Measurements from ENCODE around the gene ZNF205. TPM values are rescaled to one million over a fixed set of nuclear protein-coding genes. Genes with fewer than 3 reads are reported as not detected.

Gene ZNF205
- total and polyA plus RNA-seq, 9 of the 15 experiments (the other 6 are each of a cell fraction or from before 2014, with no cell fraction given): 2.4 to 11.8 (median 5.1) TPM; not detected in 2

- no peak for TF ChIP-seq ZBTB5 (IDR thresholded peaks at IDR 0.05)
- TF ChIP-seq RBBP5 (IDR thresholded peaks at IDR 0.05; ENCODE audit: borderline replicate concordance, insufficient read depth, low read length, poor library complexity, severe bottlenecking): peak; percentile 66
- no peak for TF ChIP-seq ZNF3 (CRISPR knock-in tag; IDR thresholded peaks at IDR 0.05)
- peak; percentile 55 for TF ChIP-seq NEUROD1 (IDR thresholded peaks at IDR 0.05; ENCODE audit: borderline replicate concordance, low read depth, low read length, partially characterized antibody)
- TF ChIP-seq TAL1 (IDR thresholded peaks at IDR 0.05): no peak
- no peak for TF ChIP-seq SREBF1 (IDR thresholded peaks at IDR 0.05; ENCODE audit: borderline replicate concordance, low read depth, low read length)
- TF ChIP-seq ZFP91 (CRISPR knock-in tag; IDR thresholded peaks at IDR 0.05): no peak
- TF ChIP-seq HSF4 (CRISPR knock-in tag; IDR thresholded peaks at IDR 0.05; ENCODE audit: borderline replicate concordance): no peak
- no peak for TF ChIP-seq ZNF507 (tag; conservative IDR thresholded peaks at IDR 0.05)
- no peak for TF ChIP-seq TCF15 (CRISPR knock-in tag; IDR thresholded peaks at IDR 0.05)
- no peak for TF ChIP-seq RBM15 (IDR thresholded peaks at IDR 0.05; ENCODE audit: insufficient read depth, low read length)
- TF ChIP-seq PHF21A (IDR thresholded peaks at IDR 0.05; ENCODE audit: borderline replicate concordance, low read depth): no peak
- no peak for TF ChIP-seq BRF1 (IDR thresholded peaks at IDR 0.05; ENCODE audit: borderline replicate concordance, extremely low read depth, insufficient read length)
- TF ChIP-seq PREB (CRISPR knock-in tag; IDR thresholded peaks at IDR 0.05): 0 out of 2 replicates have a peak, but pooled peaks have one; percentile 14
- no peak for TF ChIP-seq ARID1B (IDR thresholded peaks at IDR 0.05)
- TF ChIP-seq SMAD4 (CRISPR knock-in tag; conservative IDR thresholded peaks at IDR 0.05): peak; percentile 60
- TF ChIP-seq ZBTB1 (CRISPR knock-in tag; IDR thresholded peaks at IDR 0.05; ENCODE audit: borderline replicate concordance, low read depth): no peak
- TF ChIP-seq ARNT (IDR thresholded peaks at IDR 0.05): no peak
- 0 out of 2 replicates have a peak, but pooled peaks have one; percentile 43 for TF ChIP-seq ZNF174 (CRISPR knock-in tag; IDR thresholded peaks at IDR 0.05)
- TF ChIP-seq POLR3G (IDR thresholded peaks at IDR 0.05; ENCODE audit: extremely low read depth, insufficient read length, insufficient replicate concordance): no peak
- peak; percentile 54 for TF ChIP-seq DIDO1 (tag; IDR thresholded peaks at IDR 0.05; ENCODE audit: low read depth)
- TF ChIP-seq TEAD4 (IDR thresholded peaks at IDR 0.05; ENCODE audit: low read length): no peak
- TF ChIP-seq TEAD4 (CRISPR knock-in tag; IDR thresholded peaks at IDR 0.05; ENCODE audit: borderline replicate concordance): no peak
- TF ChIP-seq CBX3 (IDR thresholded peaks at IDR 0.05; ENCODE audit: borderline replicate concordance in 1 of 2, low read length in 2 of 2): no peak
These were observed 6.0 kb upstream of the ZNF205 start (continued) for GRCh38 chr16:3106205-3106928.
